Loucy (cell line): ENCODE data around the gene ZNF718.

Source experiments
- EZH2phosphoT487 ChIP-seq: fragments of 200-600 bp; IDR thresholded peaks from 2 replicates; pipeline ENCODE4 v1.6.1; 2018; ENCODE audit warnings: antibody characterized with exemption, mild to moderate bottlenecking, moderate library complexity, borderline replicate concordance
- TF ChIP-seq, protein P1 (sequence below): fragments of 200-600 bp; sonication (generic); conservative IDR thresholded peaks from 2 replicates; pipeline ENCODE4 v1.5.1; 2014; ENCODE audit warnings: mild to moderate bottlenecking, antibody characterized with exemption, low read length

DNA sequence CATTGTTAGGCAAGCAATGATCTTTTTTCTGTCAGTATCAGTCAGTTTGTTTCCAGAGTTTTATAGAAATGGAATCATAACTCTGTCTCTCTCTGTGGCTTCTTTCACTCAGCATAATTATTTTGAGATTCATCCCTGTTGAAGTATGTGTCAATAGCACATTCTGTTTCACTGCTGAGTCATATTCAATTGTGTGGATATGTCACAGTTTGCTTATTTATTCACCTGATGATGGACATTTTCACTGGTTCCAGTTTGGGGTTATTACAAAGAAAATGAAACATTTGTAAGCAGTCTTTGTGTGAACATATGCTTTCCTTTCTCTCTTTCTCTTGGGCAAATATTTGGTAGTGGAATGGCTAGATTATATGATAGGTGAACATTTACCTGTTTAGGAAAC lies 10.2 kb upstream of the ZNF718 start:
- TF ChIP-seq, protein P1, sequence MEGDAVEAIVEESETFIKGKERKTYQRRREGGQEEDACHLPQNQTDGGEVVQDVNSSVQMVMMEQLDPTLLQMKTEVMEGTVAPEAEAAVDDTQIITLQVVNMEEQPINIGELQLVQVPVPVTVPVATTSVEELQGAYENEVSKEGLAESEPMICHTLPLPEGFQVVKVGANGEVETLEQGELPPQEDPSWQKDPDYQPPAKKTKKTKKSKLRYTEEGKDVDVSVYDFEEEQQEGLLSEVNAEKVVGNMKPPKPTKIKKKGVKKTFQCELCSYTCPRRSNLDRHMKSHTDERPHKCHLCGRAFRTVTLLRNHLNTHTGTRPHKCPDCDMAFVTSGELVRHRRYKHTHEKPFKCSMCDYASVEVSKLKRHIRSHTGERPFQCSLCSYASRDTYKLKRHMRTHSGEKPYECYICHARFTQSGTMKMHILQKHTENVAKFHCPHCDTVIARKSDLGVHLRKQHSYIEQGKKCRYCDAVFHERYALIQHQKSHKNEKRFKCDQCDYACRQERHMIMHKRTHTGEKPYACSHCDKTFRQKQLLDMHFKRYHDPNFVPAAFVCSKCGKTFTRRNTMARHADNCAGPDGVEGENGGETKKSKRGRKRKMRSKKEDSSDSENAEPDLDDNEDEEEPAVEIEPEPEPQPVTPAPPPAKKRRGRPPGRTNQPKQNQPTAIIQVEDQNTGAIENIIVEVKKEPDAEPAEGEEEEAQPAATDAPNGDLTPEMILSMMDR = no peak
- TF ChIP-seq EZH2phosphoT487 = no peak
